ENCODE data around the gene NFKB2.

NFKB2 gene

GRCh38 chr10:102424916-102425315 is 29.4 kb downstream of the NFKB2 start:
- DNase-seq: no peak

GRCh38 chr10:102425444-102425843 is 29.9 kb downstream of the NFKB2 start:
- DNase-seq: no peak

GRCh38 chr10:102426803-102427287 is 31.3 kb downstream of the NFKB2 start:
- DNase-seq: no peak

GRCh38 chr10:102429468-102429867 is 34.0 kb downstream of the NFKB2 start:
- DNase-seq: no peak

GRCh38 chr10:102431452-102432124 is 36.1 kb downstream of the NFKB2 start:
- DNase-seq: no peak

GRCh38 chr10:102432162-102432950 is 36.9 kb downstream of the NFKB2 start, which contains the start of gene CUEDC2:
Gene CUEDC2, minus strand, starts transcription at chr10:102432574. Its CDS starts 7,386 bp downstream, at chr10:102425188.
- DNase-seq: peak; percentile 98

- DNase-seq: no peak
These were observed 38.1 kb downstream of the NFKB2 start for GRCh38 chr10:102433619-102434046.

- no peak for DNase-seq
These were observed 39.1 kb downstream of the NFKB2 start for GRCh38 chr10:102434394-102435132.

- no peak for DNase-seq
These were observed 39.6 kb downstream of the NFKB2 start for GRCh38 chr10:102435133-102435497.

GRCh38 chr10:102435529-102436233 is 40.2 kb downstream of the NFKB2 start:
- DNase-seq: peak; percentile 79

GRCh38 chr10:102436312-102436711 is 40.8 kb downstream of the NFKB2 start:
- no peak for DNase-seq

GRCh38 chr10:102437515-102437914 is 42.0 kb downstream of the NFKB2 start:
- no peak for DNase-seq

GRCh38 chr10:102438374-102438773 is 42.9 kb downstream of the NFKB2 start:
- no peak for DNase-seq

GRCh38 chr10:102444851-102445250 is 49.3 kb downstream of the NFKB2 start:
- no peak for DNase-seq

GRCh38 chr10:102449321-102450123 is 54.0 kb downstream of the NFKB2 start:
- DNase-seq: peak; percentile 90

- no peak for DNase-seq
These were observed 54.5 kb downstream of the NFKB2 start for GRCh38 chr10:102450124-102450373.

- peak; percentile 91 for DNase-seq
These were observed 55.0 kb downstream of the NFKB2 start for GRCh38 chr10:102450374-102451104.

- no peak for DNase-seq
These were observed 55.8 kb downstream of the NFKB2 start, which contains the start of gene C10orf95 for GRCh38 chr10:102451105-102451969. Gene C10orf95, minus strand, starts transcription at chr10:102451543. Its CDS starts 450 bp downstream, at chr10:102451093.

Data from activated CD4-positive, alpha-beta T cell treated with anti-CD3 and anti-CD28 coated beads, Interleukin-2, amount 50 U/mL, for 16 hours (primary cell).